GM12878 (cell line): ENCODE data around the gene CR1L.

Source experiments
- BACH1 ChIP-seq: fragments of 450-650 bp; IDR thresholded peaks from 2 replicates; pipeline ENCODE4 v1.6.1; 2017; ENCODE audit warnings: mild to moderate bottlenecking, borderline replicate concordance
- BRCA1 ChIP-seq: IDR thresholded peaks from 2 replicates; pipeline ENCODE4 v1.6.1; 2011; ENCODE audit warnings: low read depth, low read length, improper control_type of control experiment
- CEBPB ChIP-seq, 2 experiments: fragments of 150-350 bp in 1 of 2; IDR thresholded peaks; 2 replicates each; pipeline ENCODE4 v1.6.1; 2012 to 2014; ENCODE audit warnings: low read depth in 2 of 2, low read length in 2 of 2, borderline replicate concordance in 1 of 2, inconsistent platforms in 1 of 2
- CHD2 ChIP-seq: IDR thresholded peaks from 2 replicates; pipeline ENCODE4 v1.6.1; 2011; ENCODE audit warnings: low read depth, low read length, improper control_type of control experiment, borderline replicate concordance
- CTCF ChIP-seq, 3 experiments: IDR thresholded peaks in 2 of 3; conservative IDR thresholded peaks in 1 of 3; 2 replicates each; pipeline ENCODE4 v1.5.1; 2011; ENCODE audit warnings: low read depth in 3 of 3, low read length in 3 of 3, mild to moderate bottlenecking in 3 of 3, control low read depth in 2 of 3, moderate library complexity in 2 of 3, inconsistent platforms in 1 of 3, mixed read lengths in 1 of 3; ENCODE audit not compliant: control insufficient read depth in 2 of 3, insufficient read depth in 1 of 3; ENCODE audit errors: extremely low read depth in 1 of 3
- ELK1 ChIP-seq: IDR thresholded peaks from 2 replicates; pipeline ENCODE4 v1.6.1; 2012; ENCODE audit warnings: low read depth, low read length, improper control_type of control experiment
- HDAC2 ChIP-seq: fragments of 200-600 bp; sonication (generic); IDR thresholded peaks from 2 replicates; pipeline ENCODE4 v1.6.1; 2017
- KDM1A ChIP-seq: fragments of 200-600 bp; sonication (generic); IDR thresholded peaks from 2 replicates; pipeline ENCODE4 v1.6.1; 2016; ENCODE audit warnings: borderline replicate concordance
- PBX3 ChIP-seq: IDR thresholded peaks from 2 replicates; pipeline ENCODE4 v1.6.1; 2011; ENCODE audit warnings: mild to moderate bottlenecking, low read depth, low read length, moderate library complexity; ENCODE audit not compliant: insufficient replicate concordance
- RAD21 ChIP-seq: IDR thresholded peaks from 2 replicates; pipeline ENCODE4 v1.6.1; 2011; ENCODE audit warnings: mild to moderate bottlenecking, low read depth, low read length, moderate library complexity; ENCODE audit not compliant: insufficient read depth
- RB1 ChIP-seq: fragments of 450-650 bp; formaldehyde crosslinking; IDR thresholded peaks from 2 replicates; pipeline ENCODE4 v1.6.1; 2017; ENCODE audit warnings: mild to moderate bottlenecking, borderline replicate concordance
- TCF3 ChIP-seq: IDR thresholded peaks from 2 replicates; pipeline ENCODE4 v1.6.1; 2012; ENCODE audit warnings: low read depth, mild to moderate bottlenecking, low read length, borderline replicate concordance; ENCODE audit not compliant: insufficient read depth

- TF ChIP-seq BACH1 (no peak), CTCF (IDR thresholded peaks at IDR 0.05 in 2 of 3, conservative IDR thresholded peaks at IDR 0.05 in 1 of 3; ENCODE audit: control insufficient read depth in 2 of 3, extremely low read depth in 1 of 3, insufficient read depth in 1 of 3, low read depth in 3 of 3, low read length in 3 of 3) (no peak), HDAC2 (no peak), RB1 (no peak), RAD21 (no peak), BRCA1 (no peak), CEBPB (IDR thresholded peaks at IDR 0.05; ENCODE audit: borderline replicate concordance in 1 of 2, low read depth in 2 of 2, low read length in 2 of 2) (no peak), ELK1 (no peak), CHD2 (no peak), TCF3 (no peak), PBX3 (no peak), KDM1A (no peak)
Observed at GRCh38 chr1:207747627-207748492, 102.9 kb downstream of the CR1L start.
